Stimulated activated CD4-positive, alpha-beta T cell treated with anti-CD3 and anti-CD28 coated beads, Interleukin-15, amount 100 ng/mL, for 24 hours (primary cell): ENCODE results near the gene BARX2.

Experiments
- DNase-seq: peaks from one replicate; pipeline ENCODE4 v3.0.0-alpha.2; 2020

The BARX2 gene

DNA sequence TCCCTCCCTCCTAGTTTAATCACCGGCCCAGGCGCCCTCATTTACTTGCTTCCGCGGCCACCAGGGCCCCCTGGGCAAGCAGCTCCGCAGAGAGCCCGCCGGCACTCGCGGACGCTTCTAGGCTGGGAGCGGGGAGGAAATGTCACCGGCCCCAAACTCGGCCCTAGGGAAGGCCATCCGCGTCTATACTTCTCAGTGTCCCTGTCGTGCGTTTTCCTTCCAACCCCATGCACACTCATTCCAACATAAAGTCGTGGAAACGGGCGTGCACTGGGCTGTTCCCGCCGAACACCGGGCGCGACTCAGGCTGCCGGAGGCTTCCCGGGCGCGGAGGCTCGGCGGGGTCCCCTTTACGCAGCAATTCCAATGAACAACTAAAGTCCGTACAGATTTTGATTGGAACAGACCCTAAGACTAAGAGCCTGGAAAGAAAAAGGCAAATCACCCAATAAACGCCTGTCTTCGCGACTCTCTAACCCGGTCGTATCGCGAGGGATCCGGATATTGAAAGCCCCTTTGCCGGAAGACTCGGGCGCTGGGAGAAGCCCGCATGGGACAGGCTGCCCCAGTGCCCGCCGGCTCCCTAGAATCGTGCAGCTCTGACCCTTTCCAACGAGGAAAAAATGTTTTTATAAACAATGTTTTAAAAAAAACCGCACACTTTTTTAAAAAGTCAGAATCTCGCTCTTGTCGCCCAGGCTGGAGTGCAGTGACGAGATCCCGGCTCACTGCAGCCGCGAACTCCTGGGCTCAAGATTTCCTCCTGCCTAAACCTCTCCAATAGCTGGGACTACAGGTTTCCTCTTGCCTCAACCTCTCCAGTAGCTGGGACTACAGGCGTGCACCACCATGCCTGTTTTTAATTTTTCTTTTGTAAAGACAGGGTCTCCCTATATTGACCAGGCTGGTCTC, 1.3 kb upstream of the BARX2 start:
- peak; percentile 25 for DNase-seq

GRCh38 chr11:129374993-129375750, 476 bp upstream of the BARX2 start:
- DNase-seq: peak; percentile 53

- DNase-seq: no peak
Observed at GRCh38 chr11:129376658-129377341, 1.2 kb downstream of the BARX2 start.

- DNase-seq: no peak
Observed at GRCh38 chr11:129377739-129378138, 2.1 kb downstream of the BARX2 start.

DNA sequence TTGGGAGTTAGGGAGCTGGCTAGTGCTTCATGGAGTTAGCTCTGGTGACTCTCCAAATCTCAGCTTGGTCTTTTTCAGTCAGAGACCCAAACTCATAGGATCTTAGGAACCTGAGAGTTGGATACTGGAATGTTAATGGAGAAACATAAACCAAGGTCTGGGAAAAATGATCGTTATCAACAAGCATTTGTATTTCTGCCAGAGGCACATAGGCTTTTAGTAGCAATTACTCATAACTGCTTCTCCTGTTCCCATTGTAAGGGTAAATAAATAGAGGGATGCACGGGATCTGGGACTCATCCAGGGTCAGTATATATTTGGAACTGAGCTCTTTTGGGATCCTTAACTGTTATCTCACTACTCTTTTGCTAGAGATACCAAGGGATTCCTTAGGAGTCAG, 4.8 kb downstream of the BARX2 start:
- DNase-seq: no peak

DNA sequence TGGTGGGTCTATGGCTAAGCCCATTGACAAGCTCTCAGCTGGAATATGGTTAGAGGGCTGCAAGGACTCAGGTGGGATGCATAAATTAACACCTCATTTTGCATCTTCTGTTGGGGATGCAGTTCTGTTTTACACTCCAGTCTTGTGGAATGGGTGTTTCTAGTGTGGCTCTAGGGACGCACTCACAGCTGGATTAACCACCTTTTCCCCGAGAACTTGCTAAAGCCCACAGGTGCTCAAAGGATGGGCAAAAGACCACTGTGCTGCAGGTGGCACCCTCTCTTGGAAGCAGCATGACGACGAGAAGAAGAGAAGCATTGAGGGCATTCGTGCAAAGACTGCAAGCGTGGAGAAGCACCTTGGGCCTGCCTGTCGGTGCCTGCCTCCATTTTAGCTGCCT, 6.9 kb downstream of the BARX2 start:
- DNase-seq: no peak

DNA sequence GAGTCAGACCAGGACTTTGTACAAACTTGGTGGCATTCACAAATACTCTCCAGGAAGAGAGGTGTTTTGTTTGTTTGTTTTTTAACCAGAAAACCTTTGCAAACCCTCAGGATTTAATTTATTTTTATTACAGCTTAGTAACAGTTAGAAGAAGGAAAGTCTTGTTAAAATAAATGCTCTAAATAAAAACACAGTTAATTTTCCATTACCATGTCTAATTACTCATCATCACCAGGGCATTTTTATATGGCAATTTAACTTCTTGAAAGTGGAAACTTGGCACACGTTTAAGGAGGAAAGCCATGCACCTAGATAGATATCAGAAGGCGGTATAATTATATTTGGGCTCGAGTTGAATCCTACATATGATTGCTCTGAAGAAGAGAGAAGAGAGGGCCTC, 7.4 kb downstream of the BARX2 start:
- DNase-seq: no peak

- no peak for DNase-seq
Observed at GRCh38 chr11:129383502-129383901, 7.9 kb downstream of the BARX2 start.

DNA sequence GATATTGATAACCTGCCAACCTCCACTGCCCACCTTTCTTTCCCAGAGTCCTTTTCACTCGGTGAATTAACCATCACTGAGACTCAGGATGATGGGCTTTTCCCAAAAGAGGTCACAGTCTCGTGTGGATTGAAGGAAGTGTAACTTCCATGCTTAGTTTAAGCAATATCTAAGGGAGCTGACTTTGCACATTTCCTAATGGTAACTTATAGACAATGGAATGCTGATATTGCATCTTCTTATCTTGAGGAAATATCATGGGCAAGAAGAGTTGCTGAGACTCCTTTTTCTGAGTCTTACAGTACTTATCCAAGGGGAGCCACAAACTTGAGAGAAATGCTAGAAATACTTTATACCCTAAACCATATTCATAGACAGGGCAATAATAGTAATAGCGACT, 8.8 kb downstream of the BARX2 start:
- no peak for DNase-seq

DNA sequence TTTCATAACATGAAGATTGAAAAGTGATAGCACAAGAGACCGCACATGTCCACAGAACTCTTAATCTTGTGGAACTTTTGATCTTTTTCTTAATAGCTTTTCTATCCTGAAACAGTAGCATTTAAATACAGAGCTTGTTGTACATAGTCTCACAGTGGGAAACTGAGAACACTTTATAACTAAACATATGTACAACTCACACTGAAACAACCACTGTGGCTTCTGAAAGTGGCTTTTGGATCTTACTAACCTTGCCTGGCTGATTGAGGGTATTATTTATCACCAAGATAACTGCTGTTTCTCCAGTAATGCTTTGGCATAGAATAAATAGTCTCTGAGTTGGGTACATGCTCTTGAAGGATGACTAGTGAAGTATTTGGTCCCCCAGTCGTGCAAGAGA, 10.2 kb downstream of the BARX2 start:
- no peak for DNase-seq

GRCh38 chr11:129386795-129387397, 11.2 kb downstream of the BARX2 start:
- DNase-seq: no peak

- no peak for DNase-seq
Observed at GRCh38 chr11:129387434-129387833, 11.8 kb downstream of the BARX2 start.

DNA sequence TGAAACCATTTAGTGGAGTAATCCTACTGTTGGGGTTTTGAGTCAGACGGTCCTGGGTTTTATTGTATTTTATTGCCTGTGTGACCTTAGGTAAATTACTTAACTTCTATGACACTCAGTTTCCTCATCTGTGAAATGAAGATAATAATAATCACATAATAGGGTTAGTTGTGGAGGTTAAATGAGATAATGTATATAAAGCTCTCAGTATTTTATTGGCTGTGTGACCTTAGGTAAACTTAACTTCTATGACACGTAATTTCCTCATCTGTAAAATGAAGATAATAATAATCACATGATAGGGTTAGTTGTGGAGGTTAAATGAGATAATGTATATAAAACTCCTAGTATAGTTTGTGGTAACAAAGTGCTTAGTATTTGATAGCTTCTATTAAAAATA, 13.2 kb downstream of the BARX2 start:
- no peak for DNase-seq

- no peak for DNase-seq
Observed at GRCh38 chr11:129390303-129390821, 14.7 kb downstream of the BARX2 start.

DNA sequence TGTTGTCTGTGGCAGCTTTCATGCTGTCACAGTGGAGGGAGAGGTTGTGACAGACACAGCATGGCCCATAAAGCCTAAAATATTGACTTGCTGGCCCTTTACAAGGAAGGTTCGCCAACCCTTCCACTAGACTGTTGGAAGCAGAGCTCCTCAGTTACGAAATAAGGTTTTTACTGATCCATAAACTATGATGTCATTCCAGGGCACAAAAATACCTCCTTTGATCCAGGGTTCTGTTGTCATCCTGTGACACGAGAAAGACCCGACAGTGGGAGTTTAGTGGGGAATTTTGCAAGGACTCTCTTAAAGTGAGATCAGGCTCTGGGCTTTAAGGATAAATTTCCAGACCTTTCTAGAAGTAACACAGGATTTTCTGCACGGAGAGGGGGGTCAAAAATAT, 15.7 kb downstream of the BARX2 start:
- no peak for DNase-seq

DNA sequence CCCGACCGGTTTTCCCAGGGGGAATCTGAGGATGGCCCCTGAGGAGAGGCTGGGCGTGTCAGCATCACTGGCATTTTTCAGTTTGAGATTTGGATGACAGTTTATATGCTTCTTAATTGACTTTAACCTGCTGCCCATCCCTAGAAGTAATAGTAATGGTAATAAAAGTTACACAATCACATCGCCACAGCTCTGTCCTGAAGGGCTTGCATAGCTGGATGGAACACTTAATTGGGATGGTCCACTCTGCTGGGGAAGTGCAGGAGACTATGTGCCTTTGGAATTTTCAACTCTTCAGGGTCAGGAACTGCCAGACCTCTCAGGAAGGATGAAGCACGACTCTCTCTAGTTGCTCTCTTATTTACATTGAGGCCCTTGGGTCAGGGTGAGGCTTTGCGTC, 16.2 kb downstream of the BARX2 start:
- no peak for DNase-seq

GRCh38 chr11:129392995-129393394, 17.3 kb downstream of the BARX2 start:
- no peak for DNase-seq

GRCh38 chr11:129394709-129395108, 19.1 kb downstream of the BARX2 start:
- DNase-seq: no peak

- no peak for DNase-seq
Observed at GRCh38 chr11:129395432-129395831, 19.8 kb downstream of the BARX2 start.

- DNase-seq: no peak
Observed at GRCh38 chr11:129395883-129396282, 20.2 kb downstream of the BARX2 start.

DNA sequence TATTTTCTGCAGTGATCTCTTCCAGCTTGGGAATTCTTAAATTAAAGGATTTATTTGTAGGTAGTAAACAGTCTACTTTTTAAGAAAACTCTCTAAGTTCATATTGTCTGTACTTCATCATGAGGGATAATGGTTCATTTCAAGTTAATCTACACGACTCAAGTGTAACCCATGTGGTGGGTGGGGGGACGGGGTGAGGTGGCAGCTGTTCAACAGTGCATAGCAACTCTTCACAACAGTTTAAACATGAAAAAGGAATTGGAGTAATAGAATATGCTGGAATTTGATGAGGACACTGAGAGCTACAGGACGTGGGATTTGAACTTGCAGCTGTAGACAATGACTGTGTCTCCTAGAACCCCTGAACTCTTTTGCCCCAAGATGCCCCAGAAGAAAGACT, 20.8 kb downstream of the BARX2 start:
- DNase-seq: no peak

GRCh38 chr11:129402206-129403171, 26.8 kb downstream of the BARX2 start:
- no peak for DNase-seq
